COLO668 (cell line): ENCODE measurements around the gene KDM6A.
"Not testable (repeated sequence)": the region's sequence is repeated elsewhere in the genome, so short reads cannot be mapped to it uniquely, and the experiment has no call there.

Source experiments
- DNase-seq: peaks from one replicate; lab custom pipeline; 2025; ENCODE audit not compliant: unreplicated experiment; lab: John Stamatoyannopoulos, UW

The KDM6A gene

GRCh38 chrX:44872821-44873414, at the start of gene KDM6A:
TSS of gene KDM6A (plus strand) at chrX:44873188. CDS start at chrX:44873552, 364 bp downstream.
- peak; percentile 96 for DNase-seq

GRCh38 chrX:44823193-44823592, 49.8 kb upstream of the KDM6A start:
- DNase-seq, result not testable (repeated sequence)

- DNase-seq, result no peak
Measured at GRCh38 chrX:44828008-44828605, 44.9 kb upstream of the KDM6A start.

- DNase-seq, result no peak
Measured at GRCh38 chrX:44829832-44830231, 43.2 kb upstream of the KDM6A start.

- no peak for DNase-seq
Measured at GRCh38 chrX:44842550-44843317, 30.3 kb upstream of the KDM6A start.

GRCh38 chrX:44843318-44843702, 29.7 kb upstream of the KDM6A start:
- no peak for DNase-seq

GRCh38 chrX:44843753-44844152, 29.2 kb upstream of the KDM6A start, which contains the start of gene DUSP21:
TSS of gene DUSP21 (plus strand) at chrX:44844021. CDS start at chrX:44844133, 112 bp downstream.
- no peak for DNase-seq

GRCh38 chrX:44844204-44844603, 28.8 kb upstream of the KDM6A start:
- no peak for DNase-seq

GRCh38 chrX:44850891-44851290, 22.1 kb upstream of the KDM6A start:
- not testable (repeated sequence) for DNase-seq

- DNase-seq, result no peak
Measured at GRCh38 chrX:44871114-44871645, 1.8 kb upstream of the KDM6A start.

- peak; percentile 43 for DNase-seq
Measured at GRCh38 chrX:44871931-44872820, 812 bp upstream of the KDM6A start.

GRCh38 chrX:44873415-44874276, 658 bp downstream of the KDM6A start:
- DNase-seq, result peak; percentile 49

GRCh38 chrX:44874420-44875184, 1.6 kb downstream of the KDM6A start:
- peak; percentile 18 for DNase-seq

GRCh38 chrX:44875185-44875489, 2.1 kb downstream of the KDM6A start:
- no peak for DNase-seq

GRCh38 chrX:44876086-44876485, 3.1 kb downstream of the KDM6A start:
- no peak for DNase-seq

GRCh38 chrX:44876767-44877166, 3.8 kb downstream of the KDM6A start:
- no peak for DNase-seq

- DNase-seq, result no peak
Measured at GRCh38 chrX:44878780-44879179, 5.8 kb downstream of the KDM6A start.

GRCh38 chrX:44881549-44881948, 8.6 kb downstream of the KDM6A start:
- no peak for DNase-seq

GRCh38 chrX:44882635-44883034, 9.6 kb downstream of the KDM6A start:
- DNase-seq, result no peak
